NB4 (cell line): Measurements from ENCODE around the gene OTOP2.

Experiments used
- POLR2A ChIP-seq: IDR thresholded peaks from 2 replicates; pipeline ENCODE4 v1.6.1; 2011; ENCODE audit warnings: mild to moderate bottlenecking; ENCODE audit not compliant: insufficient read length; ENCODE audit errors: extremely low read depth
- TF ChIP-seq, protein P1 (sequence below): IDR thresholded peaks from one replicate; pipeline ENCODE4 v1.5.1; 2012; ENCODE audit warnings: low read depth, low read length
- TF ChIP-seq, protein P2 (sequence below): IDR thresholded peaks from 2 replicates; pipeline ENCODE4 v1.6.1; 2011; ENCODE audit warnings: low read depth, low read length

DNA sequence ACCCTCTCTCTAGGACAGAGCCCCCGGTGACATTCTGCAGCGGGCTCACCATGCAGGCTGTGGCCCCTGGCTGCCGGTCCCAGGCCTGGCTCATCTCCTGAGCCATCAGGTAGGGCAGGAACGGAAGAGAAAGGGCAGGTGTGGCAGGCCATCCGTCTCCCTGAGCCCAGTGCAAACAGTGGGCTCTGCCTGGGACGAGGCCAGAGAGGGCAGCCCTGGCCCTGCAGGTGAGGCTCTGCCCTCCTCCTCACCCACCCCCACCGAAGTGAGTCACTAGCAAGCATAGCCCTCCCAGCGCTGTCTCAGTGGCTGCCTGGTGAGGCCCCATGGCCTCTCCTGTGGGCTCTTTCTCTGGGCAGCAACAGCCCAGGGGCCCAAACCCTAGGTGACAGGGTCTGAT, 26.1 kb downstream of the OTOP2 start:
- no peak for TF ChIP-seq POLR2A
- TF ChIP-seq, protein P1, sequence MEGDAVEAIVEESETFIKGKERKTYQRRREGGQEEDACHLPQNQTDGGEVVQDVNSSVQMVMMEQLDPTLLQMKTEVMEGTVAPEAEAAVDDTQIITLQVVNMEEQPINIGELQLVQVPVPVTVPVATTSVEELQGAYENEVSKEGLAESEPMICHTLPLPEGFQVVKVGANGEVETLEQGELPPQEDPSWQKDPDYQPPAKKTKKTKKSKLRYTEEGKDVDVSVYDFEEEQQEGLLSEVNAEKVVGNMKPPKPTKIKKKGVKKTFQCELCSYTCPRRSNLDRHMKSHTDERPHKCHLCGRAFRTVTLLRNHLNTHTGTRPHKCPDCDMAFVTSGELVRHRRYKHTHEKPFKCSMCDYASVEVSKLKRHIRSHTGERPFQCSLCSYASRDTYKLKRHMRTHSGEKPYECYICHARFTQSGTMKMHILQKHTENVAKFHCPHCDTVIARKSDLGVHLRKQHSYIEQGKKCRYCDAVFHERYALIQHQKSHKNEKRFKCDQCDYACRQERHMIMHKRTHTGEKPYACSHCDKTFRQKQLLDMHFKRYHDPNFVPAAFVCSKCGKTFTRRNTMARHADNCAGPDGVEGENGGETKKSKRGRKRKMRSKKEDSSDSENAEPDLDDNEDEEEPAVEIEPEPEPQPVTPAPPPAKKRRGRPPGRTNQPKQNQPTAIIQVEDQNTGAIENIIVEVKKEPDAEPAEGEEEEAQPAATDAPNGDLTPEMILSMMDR, result no peak
- TF ChIP-seq, protein P2, sequence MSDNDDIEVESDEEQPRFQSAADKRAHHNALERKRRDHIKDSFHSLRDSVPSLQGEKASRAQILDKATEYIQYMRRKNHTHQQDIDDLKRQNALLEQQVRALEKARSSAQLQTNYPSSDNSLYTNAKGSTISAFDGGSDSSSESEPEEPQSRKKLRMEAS, result no peak
